MM.1S (cell line): ENCODE results near the gene ZNF333.

Experiments
- DNase-seq: peaks from one replicate; pipeline ENCODE4 v3.0.0-alpha.2; 2015
- H2AFZ ChIP-seq: fragments of 300-600 bp; sonication (generic); 2 replicates; pipeline ENCODE4 v1.6.0; 2016; ENCODE audit warnings: antibody characterized with exemption, low read length
- H3F3A ChIP-seq: fragments of 300-600 bp; sonication (generic); 2 replicates; pipeline ENCODE4 v1.6.1; 2016; ENCODE audit warnings: mild to moderate bottlenecking, antibody characterized with exemption, low read length, moderate library complexity, mixed read lengths; ENCODE audit not compliant: insufficient read depth
- H3K27ac ChIP-seq: fragments of 300-600 bp; sonication (generic); 2 replicates; pipeline ENCODE4 v1.5.1; 2016; ENCODE audit warnings: mild to moderate bottlenecking, low read length
- H3K27me3 ChIP-seq: fragments of 300-600 bp; sonication (generic); replicated peaks from 2 replicates; pipeline ENCODE4 v1.6.0; 2016; ENCODE audit warnings: low read length; ENCODE audit not compliant: insufficient read depth
- H3K36me3 ChIP-seq: fragments of 300-600 bp; sonication (generic); replicated peaks from 2 replicates; pipeline ENCODE4 v1.6.1; 2016; ENCODE audit warnings: mild to moderate bottlenecking, low read length, mixed read lengths; ENCODE audit not compliant: insufficient read depth
- H3K4me1 ChIP-seq: fragments of 300-600 bp; sonication (generic); 2 replicates; pipeline ENCODE4 v1.6.1; 2016; ENCODE audit warnings: low read length, mixed read lengths
- H3K4me2 ChIP-seq: fragments of 300-600 bp; sonication (generic); 2 replicates; pipeline ENCODE4 v1.6.0; 2016; ENCODE audit warnings: low read depth, low read length
- H3K4me3 ChIP-seq: fragments of 300-600 bp; sonication (generic); 2 replicates; pipeline ENCODE4 v1.5.1; 2016; ENCODE audit warnings: low read length, mixed read lengths
- H3K79me2 ChIP-seq: fragments of 300-600 bp; sonication (generic); 2 replicates; pipeline ENCODE4 v1.6.1; 2016; ENCODE audit warnings: mixed run types, low read length, mixed read lengths
- H3K9ac ChIP-seq: fragments of 300-600 bp; sonication (generic); 2 replicates; pipeline ENCODE4 v1.6.1; 2016; ENCODE audit warnings: low read length, mixed read lengths
- H3K9me2 ChIP-seq: fragments of 300-600 bp; sonication (generic); replicated peaks from 2 replicates; pipeline ENCODE4 v1.6.1; 2016; ENCODE audit warnings: mild to moderate bottlenecking, low read length, mixed read lengths; ENCODE audit not compliant: insufficient read depth
- H3K9me3 ChIP-seq: fragments of 300-600 bp; sonication (generic); replicated peaks from 2 replicates; pipeline ENCODE4 v1.6.1; 2016; ENCODE audit warnings: mild to moderate bottlenecking, low read length, mixed read lengths; ENCODE audit not compliant: insufficient read depth
- H4K20me1 ChIP-seq: fragments of 300-600 bp; sonication (generic); 2 replicates; pipeline ENCODE4 v1.6.1; 2016; ENCODE audit warnings: mild to moderate bottlenecking, low read length, moderate library complexity, mixed read lengths; ENCODE audit not compliant: insufficient read depth
- EZH2 ChIP-seq: fragments of 300-600 bp; sonication (generic); optimal IDR thresholded peaks from 2 replicates; pipeline ENCODE3; 2017; ENCODE audit warnings: low read depth, mild to moderate bottlenecking, antibody characterized with exemption, low read length, mixed read lengths
- EZH2phosphoT487 ChIP-seq: fragments of 300-600 bp; sonication (generic); IDR thresholded peaks from 2 replicates; pipeline ENCODE4 v1.6.1; 2018; ENCODE audit warnings: antibody characterized with exemption, low read length
- TF ChIP-seq, protein P1 (sequence below): fragments of 300-600 bp; sonication (generic); IDR thresholded peaks from 2 replicates; pipeline ENCODE4 v1.5.1; 2016; ENCODE audit warnings: antibody characterized with exemption, low read length, mixed read lengths

Gene ZNF333

DNA sequence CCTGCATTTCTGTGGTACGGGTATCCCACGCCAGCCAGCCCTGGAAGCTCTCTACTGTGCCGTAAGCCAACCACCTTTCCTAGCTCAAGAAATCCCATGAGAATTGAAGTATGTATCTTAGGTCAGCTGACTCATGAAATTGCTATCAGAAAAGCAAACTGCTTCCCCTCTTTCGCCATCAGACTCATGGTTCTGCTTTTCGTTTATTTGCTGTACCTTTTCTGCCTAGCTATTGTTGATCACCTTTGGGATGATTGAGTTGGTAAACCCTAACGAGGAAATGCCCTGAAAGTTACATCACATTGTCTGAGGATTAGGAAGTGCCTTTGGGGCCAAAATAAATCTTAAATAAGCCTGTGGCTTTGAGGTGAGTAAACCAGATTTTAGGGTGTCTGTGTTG is 15.1 kb upstream of the ZNF333 start, which contains the start of gene ADGRE3:
Gene ADGRE3 (minus strand): TSS at position 81 of the 400 bp plus-strand sequence. CDS start 74 bp downstream, at position 7.
- Histone ChIP-seq H3K79me2 (no peaks in the 10 kb centered on the region), H3K4me3 (no peak within 1 kb of the TSS), H3K27me3 (peaks cover 93% of the 10 kb centered on the region), H3K9me2 (no peaks in the 10 kb centered on the region), H3K27ac (no peak within 1 kb of the TSS), H3F3A (no peaks in the 10 kb centered on the region), H3K4me1 (no peaks in the 10 kb centered on the region), H3K9me3 (no peaks in the 10 kb centered on the region), H2AFZ (no peak within 1 kb of the TSS), H4K20me1 (no peaks in the 10 kb centered on the region), H3K4me2 (no peak within 1 kb of the TSS), H3K9ac (no peak within 1 kb of the TSS), H3K36me3 (no peaks in the 10 kb centered on the region)
- TF ChIP-seq EZH2 (no peak), EZH2phosphoT487 (no peak)
- TF ChIP-seq, protein P1, sequence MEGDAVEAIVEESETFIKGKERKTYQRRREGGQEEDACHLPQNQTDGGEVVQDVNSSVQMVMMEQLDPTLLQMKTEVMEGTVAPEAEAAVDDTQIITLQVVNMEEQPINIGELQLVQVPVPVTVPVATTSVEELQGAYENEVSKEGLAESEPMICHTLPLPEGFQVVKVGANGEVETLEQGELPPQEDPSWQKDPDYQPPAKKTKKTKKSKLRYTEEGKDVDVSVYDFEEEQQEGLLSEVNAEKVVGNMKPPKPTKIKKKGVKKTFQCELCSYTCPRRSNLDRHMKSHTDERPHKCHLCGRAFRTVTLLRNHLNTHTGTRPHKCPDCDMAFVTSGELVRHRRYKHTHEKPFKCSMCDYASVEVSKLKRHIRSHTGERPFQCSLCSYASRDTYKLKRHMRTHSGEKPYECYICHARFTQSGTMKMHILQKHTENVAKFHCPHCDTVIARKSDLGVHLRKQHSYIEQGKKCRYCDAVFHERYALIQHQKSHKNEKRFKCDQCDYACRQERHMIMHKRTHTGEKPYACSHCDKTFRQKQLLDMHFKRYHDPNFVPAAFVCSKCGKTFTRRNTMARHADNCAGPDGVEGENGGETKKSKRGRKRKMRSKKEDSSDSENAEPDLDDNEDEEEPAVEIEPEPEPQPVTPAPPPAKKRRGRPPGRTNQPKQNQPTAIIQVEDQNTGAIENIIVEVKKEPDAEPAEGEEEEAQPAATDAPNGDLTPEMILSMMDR, result no peak
- no peak for DNase-seq

- Histone ChIP-seq H3K4me3 (no peak overlapping the region), H2AFZ (no peak overlapping the region), H3K27me3 (peaks cover 94% of the 10 kb centered on the region), H3K4me2 (no peak overlapping the region), H3K4me1 (no peaks in the 10 kb centered on the region), H3F3A (no peaks in the 10 kb centered on the region), H3K9me2 (no peaks in the 10 kb centered on the region), H3K27ac (no peak overlapping the region), H3K9me3 (no peaks in the 10 kb centered on the region), H3K9ac (no peak overlapping the region), H4K20me1 (no peaks in the 10 kb centered on the region), H3K36me3 (no peaks in the 10 kb centered on the region), H3K79me2 (no peaks in the 10 kb centered on the region)
- TF ChIP-seq EZH2 (no peak), EZH2phosphoT487 (no peak)
- TF ChIP-seq, protein P1, result no peak
- no peak for DNase-seq
These were observed 13.1 kb upstream of the ZNF333 start for GRCh38 chr19:14676762-14677161.

- Histone ChIP-seq H3K9me3 (no peaks in the 10 kb centered on the region), H3K79me2 (no peaks in the 10 kb centered on the region), H3K4me1 (no peaks in the 10 kb centered on the region), H2AFZ (no peak overlapping the region), H3K4me2 (no peak overlapping the region), H3K4me3 (no peak overlapping the region), H3K27ac (no peak overlapping the region), H4K20me1 (no peaks in the 10 kb centered on the region), H3K36me3 (no peaks in the 10 kb centered on the region), H3F3A (no peaks in the 10 kb centered on the region), H3K27me3 (peaks cover 94% of the 10 kb centered on the region), H3K9me2 (no peaks in the 10 kb centered on the region), H3K9ac (no peak overlapping the region)
- no peak for DNase-seq
- TF ChIP-seq, protein P1, result no peak
- TF ChIP-seq EZH2 (no peak), EZH2phosphoT487 (no peak)
These were observed 12.4 kb upstream of the ZNF333 start for GRCh38 chr19:14677464-14677863.
